Stimulated activated CD4-positive, alpha-beta T cell treated with anti-CD3 and anti-CD28 coated beads, Interleukin-1b, Interleukin-23, amount 100 ng/mL, for 48 hours (primary cell): Measurements from ENCODE around the gene VDAC1.
A peak's percentile ranks its signal among the peaks of the same experiment; 100 is the strongest.
"Not testable (repeated sequence)": the region's sequence is repeated elsewhere in the genome, so short reads cannot be mapped to it uniquely, and the experiment has no call there.

ENCODE experiments used
- DNase-seq: peaks from one replicate; pipeline ENCODE4 v3.0.0-alpha.2; 2020

VDAC1 gene

GRCh38 chr5:133938039-133938821 lies 66.5 kb downstream of the VDAC1 start:
- no peak for DNase-seq

DNA sequence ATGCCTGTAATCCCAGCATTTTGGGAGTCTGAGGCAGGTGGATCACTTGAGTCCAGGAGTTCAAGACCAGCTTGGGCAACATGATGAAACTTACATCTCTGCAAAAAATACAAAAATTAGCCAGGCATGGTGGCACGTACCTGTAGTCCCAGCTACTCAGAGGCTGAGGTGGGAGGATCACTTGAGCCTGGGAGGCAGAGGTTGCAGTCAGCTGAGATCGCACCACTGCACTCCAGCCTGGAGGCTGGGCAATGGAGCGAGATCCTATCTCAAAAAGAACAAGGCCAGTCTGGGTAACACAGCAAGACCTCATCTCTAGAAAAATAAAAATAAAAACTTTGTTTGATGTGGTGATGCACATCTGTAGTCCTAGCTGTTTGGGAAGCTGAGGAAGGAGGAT lies 67.1 kb downstream of the VDAC1 start:
- DNase-seq = not testable (repeated sequence)

- no peak for DNase-seq
These were observed 68.1 kb downstream of the VDAC1 start for GRCh38 chr5:133936651-133937015.

GRCh38 chr5:133935991-133936650 lies 68.7 kb downstream of the VDAC1 start:
- not testable (repeated sequence) for DNase-seq

GRCh38 chr5:133935667-133935940 lies 69.2 kb downstream of the VDAC1 start:
- DNase-seq = no peak

- DNase-seq = no peak
These were observed 69.7 kb downstream of the VDAC1 start for GRCh38 chr5:133934822-133935666.

- no peak for DNase-seq
These were observed 70.5 kb downstream of the VDAC1 start for GRCh38 chr5:133934311-133934710.

DNA sequence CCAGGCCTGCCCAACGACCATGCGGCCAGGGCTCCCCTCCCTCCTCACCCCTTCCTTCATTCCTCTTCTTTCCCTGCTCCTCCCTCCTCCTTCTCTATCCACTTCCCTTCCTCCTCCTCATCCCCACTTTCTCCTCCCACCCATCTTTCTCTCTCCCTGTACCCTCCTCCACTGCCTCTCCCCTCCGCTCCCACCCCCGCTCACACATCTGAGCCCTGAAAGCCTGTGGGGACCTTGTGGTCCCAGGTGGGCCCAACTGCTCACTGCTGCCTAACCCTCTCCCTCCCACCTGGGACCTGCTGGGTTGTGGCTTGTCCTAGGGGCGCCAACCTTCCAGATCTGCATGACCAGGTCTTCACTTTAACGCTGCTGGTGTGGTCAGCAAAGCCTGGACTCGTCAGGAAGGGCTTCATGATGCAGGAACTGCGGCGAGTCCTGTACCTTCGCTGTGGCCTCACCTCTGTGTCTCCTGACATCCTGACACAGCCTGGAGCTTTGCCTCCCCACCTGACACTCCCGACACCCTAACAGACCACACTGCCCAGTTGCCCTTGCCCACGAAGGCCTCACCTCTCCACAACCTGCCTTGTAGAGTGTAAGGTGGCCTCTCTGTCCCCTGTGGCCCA lies 71.0 kb downstream of the VDAC1 start:
- DNase-seq = no peak

DNA sequence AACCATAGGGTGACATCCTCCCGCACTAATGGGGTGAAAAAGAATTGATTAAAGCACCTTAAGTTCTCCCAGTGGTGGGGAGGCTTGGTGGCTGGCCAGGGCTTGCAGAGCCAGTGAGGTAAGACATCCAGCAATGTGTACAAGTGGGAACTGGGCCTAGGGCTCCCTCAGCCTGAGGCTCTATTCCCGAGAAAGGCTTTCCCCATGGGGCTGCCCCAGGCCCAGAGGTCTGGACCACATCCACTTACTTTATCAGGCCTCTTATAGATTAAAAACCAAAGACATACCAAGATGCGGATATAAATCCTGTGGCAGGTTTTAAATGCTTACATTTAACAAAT lies 71.6 kb downstream of the VDAC1 start:
- no peak for DNase-seq

GRCh38 chr5:133932441-133933168 lies 72.2 kb downstream of the VDAC1 start:
- DNase-seq = no peak

DNA sequence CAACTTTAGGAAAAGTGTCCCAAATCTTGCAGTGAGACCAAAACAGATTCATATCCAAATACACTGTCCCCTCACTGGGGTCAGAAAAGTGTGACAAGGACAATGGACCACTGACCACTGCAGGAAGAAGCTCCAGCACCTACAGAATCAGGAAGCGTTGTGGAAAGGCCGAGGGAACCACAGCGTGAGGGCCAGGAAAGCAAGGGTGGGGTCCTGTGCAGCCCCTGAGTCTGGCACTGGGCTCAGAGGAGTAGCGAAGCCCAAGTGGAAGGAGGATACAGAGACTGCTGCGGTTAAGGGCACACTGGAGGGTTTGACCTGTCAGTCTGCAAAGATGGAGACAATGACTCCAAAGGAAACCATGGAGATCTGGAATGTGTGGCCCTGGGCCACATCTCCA lies 73.2 kb downstream of the VDAC1 start:
- DNase-seq = no peak

GRCh38 chr5:133930813-133931090 lies 74.0 kb downstream of the VDAC1 start:
- DNase-seq = no peak

DNA sequence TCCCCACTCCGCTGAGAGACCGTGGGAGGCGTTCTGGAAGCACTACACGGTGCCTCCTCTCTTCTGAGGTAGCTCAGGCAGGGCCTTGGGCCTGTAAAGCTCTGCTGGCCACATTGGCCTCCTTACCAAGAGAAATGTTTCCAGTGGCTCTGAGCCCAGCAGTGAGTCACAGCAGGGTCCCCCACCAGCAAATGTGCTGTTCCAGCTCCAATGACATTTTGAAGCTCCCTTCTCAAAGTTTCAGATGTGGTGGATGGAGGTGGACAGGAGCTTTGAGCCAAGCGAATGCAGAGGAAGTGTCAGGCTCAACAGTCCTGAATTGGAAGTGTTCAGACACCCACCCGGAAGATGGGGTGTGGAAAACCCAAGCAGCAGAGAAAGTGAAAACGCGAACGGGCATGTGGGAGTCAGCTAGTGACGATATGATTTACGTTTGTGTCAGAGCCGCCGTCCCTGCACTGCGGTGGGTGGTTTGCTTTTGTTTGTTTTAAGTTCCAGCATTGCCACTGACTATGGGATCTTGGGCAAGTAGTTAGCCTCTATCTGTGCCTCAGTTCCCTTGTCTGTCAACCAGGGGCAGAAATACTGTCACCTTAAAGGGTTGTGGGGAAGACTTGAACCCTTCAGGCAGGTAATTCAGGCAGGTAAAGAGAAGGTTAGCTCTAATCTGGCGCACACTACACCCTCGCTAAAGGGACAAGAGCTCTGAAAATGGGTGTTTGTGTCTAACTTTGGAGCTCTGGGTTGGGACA lies 74.5 kb downstream of the VDAC1 start:
- DNase-seq = peak; percentile 78

DNA sequence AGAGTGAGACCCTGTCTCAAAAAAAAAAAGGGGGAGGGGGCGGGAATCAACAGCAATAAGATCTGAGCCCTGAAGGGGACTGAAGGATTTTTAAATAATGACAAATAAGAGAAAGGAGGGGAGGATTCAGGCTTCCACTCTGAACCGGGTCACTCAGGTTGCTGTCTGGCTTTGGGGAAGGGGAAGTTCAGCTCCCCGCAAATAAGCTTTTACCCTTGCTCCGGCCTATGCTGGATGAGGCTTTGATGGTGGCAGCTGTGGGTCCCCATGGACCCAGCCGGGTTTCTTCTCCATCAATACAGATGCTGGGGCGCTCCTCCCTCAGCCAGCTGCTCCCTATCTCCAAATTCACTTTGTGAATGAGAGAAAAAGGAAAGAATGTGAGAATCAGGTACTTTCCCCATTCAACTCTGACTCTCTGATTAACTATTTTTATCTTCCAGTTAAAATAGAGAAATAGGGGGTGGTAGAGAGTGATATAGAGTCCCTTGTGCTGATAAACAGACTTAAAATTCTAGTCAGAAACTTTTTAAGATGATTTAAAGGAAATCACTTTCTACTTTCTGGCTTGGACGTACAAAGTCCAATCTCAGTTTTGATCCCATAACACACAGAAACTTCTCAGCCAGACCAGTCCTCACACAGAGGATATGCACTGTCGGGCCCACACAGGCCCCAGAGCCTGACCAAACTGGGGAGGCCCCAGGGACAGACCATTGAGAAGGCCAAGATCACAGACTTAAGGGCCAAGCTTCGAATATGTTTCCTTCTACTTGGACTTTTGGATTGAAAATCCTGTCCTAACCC lies 76.0 kb downstream of the VDAC1 start:
- no peak for DNase-seq

DNA sequence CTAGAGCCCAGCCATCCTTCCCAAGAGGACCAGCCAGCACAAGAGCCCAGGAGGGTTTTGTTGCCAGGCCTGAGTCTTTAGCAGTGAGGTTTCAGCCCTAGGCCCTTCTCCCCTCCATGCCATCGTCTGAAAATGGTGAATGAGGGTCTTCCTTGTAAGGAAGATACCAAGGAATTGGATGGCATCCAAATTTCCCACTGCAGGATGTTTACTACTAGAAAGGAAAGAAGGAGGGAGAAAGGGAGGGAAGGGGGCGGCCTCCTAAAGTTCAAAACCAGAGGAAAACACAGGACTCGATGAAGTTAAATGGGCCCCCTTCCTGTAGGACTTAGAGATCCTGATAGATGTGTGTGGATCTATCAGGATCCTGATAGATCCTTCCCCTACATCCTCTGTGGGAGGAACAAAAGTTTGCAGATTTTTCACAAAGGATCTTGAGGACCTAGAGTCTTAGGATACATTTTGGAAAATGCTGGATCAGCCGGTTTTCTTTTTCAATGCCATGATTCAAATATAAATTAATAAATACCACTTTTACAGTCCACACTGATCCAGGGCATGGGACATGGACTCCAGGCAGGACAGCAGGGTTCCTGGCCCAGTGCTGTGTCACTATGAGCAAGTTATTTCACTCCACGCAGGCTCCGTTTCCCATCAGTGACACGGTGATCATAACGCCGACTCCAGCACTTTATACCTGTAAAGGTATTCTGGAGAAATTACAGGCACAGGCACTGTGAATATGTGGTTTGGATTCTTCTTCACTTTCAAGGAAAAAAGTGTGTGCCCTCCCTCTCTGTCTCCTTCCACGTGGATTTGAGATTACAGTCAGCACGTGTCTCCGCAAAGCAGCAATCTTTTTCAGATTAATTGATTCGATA lies 77.2 kb downstream of the VDAC1 start:
- no peak for DNase-seq

- no peak for DNase-seq
These were observed 78.1 kb downstream of the VDAC1 start for GRCh38 chr5:133926489-133927299.

DNA sequence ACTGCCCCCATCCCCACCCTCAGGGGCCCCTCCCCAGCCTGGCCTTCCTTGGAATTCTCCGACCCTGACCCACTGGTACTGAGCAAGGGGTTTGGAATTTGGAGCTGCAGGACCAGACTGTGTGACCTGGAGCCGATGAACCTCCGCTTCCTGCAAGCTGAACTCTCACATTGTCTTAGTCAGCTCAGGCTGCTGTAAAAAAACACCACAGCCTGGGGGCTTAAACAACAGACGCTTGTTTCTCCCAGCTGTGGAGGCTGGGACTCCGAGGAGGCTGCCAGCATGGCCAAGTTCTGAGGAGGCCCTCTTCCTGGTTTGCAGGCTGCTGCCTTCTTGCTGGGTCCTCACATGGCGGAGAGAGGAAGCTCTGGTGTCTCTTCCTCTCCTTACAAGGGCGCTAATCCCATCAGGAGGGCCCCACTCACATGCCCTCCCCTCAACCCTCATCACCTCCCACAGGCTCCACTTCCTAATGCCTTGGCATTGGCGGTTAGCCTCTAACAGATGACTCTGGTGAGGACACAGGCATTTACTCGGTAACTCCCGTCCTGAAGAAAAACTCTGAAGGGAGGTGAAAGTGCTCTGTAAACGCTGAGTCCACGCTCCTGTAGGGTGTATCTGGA lies 78.8 kb downstream of the VDAC1 start:
- DNase-seq = no peak

DNA sequence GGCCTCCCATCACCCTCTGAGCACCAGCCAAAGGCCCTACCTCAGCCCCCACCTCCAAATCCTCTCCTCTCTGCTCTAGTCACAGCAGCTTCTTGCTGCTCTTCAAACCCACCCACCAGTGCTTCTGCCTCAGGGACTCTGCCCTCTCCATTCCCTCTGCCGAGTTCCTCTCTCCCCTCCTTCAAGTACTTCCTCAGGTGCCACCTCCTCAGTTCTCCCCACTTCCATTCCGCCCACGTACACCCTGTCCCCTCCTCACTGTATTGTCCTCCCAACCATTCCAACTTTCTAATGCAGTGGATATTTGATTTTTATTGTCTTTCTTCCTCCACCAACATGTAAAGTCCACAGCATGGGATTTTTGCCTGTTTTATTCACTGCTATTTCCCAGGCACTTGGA lies 79.5 kb downstream of the VDAC1 start:
- DNase-seq = no peak
